ENCODE measurements around the gene IFITM1. TPM values are rescaled to one million over a fixed set of nuclear protein-coding genes. Genes with fewer than 3 reads are reported as not detected.

Gene IFITM1
- total and polyA plus RNA-seq, 2 of the 8 experiments (the other 6 are each of a cell fraction or from before 2014, with no cell fraction given) = 394 to 1,464 TPM

DNA sequence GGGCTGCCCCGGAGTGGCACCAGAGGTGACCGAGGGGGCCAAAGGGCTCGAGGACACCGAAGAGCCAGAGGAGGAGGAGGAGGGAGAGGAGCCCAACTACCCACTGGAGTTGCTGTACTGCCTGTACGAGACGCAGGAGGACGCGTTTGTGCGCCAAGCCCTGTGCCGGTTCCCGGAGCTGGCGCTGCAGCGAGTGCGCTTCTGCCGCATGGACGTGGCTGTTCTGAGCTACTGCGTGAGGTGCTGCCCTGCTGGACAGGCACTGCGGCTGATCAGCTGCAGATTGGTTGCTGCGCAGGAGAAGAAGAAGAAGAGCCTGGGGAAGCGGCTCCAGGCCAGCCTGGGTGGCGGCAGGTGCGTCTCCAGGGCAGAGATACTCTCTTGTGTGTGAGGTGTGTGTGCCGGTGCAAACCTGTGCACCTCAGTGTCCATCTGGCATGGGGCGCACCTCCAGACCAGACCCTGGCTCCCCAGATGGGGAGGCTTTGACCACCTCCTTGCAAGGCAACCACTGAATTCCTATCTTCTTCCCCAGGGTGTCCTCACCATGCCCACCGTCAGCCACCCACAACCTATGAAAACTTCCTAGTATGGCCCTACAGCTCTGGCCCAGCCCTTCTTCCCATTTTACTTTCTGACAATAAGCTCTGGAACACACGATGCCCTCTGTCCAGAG is 32.2 kb upstream of the IFITM1 start (continued):
- TF ChIP-seq CHD2 (IDR thresholded peaks at IDR 0.05; ENCODE audit: low read length) (no peak), CEBPB (IDR thresholded peaks at IDR 0.05; ENCODE audit: low read depth, low read length) (no peak)
